22Rv1 (cell line): ENCODE measurements around the gene LRRTM4.

Source experiments
- ZFX ChIP-seq: fragments of 450-650 bp; IDR thresholded peaks from 2 replicates; pipeline ENCODE4 v1.6.1; 2017; ENCODE audit warnings: antibody characterized with exemption, borderline replicate concordance
- TF ChIP-seq, protein P1 (sequence below): fragments of 450-650 bp; IDR thresholded peaks from 2 replicates; pipeline ENCODE4 v1.5.1; 2017; ENCODE audit warnings: mild to moderate bottlenecking

- TF ChIP-seq, protein P1, sequence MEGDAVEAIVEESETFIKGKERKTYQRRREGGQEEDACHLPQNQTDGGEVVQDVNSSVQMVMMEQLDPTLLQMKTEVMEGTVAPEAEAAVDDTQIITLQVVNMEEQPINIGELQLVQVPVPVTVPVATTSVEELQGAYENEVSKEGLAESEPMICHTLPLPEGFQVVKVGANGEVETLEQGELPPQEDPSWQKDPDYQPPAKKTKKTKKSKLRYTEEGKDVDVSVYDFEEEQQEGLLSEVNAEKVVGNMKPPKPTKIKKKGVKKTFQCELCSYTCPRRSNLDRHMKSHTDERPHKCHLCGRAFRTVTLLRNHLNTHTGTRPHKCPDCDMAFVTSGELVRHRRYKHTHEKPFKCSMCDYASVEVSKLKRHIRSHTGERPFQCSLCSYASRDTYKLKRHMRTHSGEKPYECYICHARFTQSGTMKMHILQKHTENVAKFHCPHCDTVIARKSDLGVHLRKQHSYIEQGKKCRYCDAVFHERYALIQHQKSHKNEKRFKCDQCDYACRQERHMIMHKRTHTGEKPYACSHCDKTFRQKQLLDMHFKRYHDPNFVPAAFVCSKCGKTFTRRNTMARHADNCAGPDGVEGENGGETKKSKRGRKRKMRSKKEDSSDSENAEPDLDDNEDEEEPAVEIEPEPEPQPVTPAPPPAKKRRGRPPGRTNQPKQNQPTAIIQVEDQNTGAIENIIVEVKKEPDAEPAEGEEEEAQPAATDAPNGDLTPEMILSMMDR = no peak
- TF ChIP-seq ZFX = no peak
These were observed 9.7 kb downstream of the LRRTM4 start for GRCh38 chr2:77512507-77512906.
